Measurements from ENCODE around the gene TC2N. TPM values are rescaled to one million over a fixed set of nuclear protein-coding genes. Genes with fewer than 3 reads are reported as not detected.

The TC2N gene
- total RNA-seq, 1 experiment from 2014 or later = 30.6 TPM

DNA sequence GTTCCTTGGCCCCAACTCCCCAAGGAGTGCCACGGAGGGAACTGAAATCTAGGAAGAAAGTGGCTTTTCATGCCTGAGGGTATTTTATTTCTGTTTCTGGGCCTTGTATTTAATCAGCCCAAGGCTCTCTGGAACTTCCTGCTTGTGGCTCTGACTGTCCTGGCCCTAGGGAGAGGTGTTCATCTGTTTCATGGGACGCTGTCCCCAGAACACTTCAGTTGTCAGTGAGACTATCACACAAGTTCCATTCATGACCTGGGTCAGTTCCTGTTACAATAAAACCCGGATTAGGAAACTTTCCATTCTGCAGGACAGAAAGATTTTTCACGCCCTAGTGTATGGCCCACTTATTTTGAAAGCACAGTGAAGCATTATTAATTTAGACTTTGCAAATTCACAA is 18.5 kb upstream of the TC2N start:
- Histone ChIP-seq H3K27me3 (replicated peaks; ENCODE audit: control insufficient read depth, insufficient read depth, low read length) (no peaks in the 10 kb centered on the region), H3K36me3 (ENCODE audit: control insufficient read depth, insufficient read depth, low read length) (no peaks in the 10 kb centered on the region), H3K4me1 (no peaks in the 10 kb centered on the region), H3K4me3 (ENCODE audit: low read depth, low read length) (no peak overlapping the region), H3K9me3 (no peaks in the 10 kb centered on the region)
- Mint-ChIP-seq H3K27me3 (ENCODE audit: insufficient read depth, unreplicated experiment) (no peaks in the 10 kb centered on the region), H3K4me3 (ENCODE audit: unreplicated experiment) (no peak overlapping the region), H3K27ac (ENCODE audit: unreplicated experiment) (no peak overlapping the region), H3K9me3 (ENCODE audit: unreplicated experiment) (no peaks in the 10 kb centered on the region), H3K4me1 (ENCODE audit: low read depth, unreplicated experiment) (no peaks in the 10 kb centered on the region), H3K36me3 (ENCODE audit: insufficient read depth, unreplicated experiment) (no peaks in the 10 kb centered on the region)
- CTCF ChIA-PET = no interaction called here
- no peak for DNase-seq
- POLR2A ChIA-PET = no interaction called here
- intact Hi-C loops (cut with micrococcal nuclease; ENCODE audit: unreplicated experiment) = no loop called here
- TF ChIP-seq, protein P1, sequence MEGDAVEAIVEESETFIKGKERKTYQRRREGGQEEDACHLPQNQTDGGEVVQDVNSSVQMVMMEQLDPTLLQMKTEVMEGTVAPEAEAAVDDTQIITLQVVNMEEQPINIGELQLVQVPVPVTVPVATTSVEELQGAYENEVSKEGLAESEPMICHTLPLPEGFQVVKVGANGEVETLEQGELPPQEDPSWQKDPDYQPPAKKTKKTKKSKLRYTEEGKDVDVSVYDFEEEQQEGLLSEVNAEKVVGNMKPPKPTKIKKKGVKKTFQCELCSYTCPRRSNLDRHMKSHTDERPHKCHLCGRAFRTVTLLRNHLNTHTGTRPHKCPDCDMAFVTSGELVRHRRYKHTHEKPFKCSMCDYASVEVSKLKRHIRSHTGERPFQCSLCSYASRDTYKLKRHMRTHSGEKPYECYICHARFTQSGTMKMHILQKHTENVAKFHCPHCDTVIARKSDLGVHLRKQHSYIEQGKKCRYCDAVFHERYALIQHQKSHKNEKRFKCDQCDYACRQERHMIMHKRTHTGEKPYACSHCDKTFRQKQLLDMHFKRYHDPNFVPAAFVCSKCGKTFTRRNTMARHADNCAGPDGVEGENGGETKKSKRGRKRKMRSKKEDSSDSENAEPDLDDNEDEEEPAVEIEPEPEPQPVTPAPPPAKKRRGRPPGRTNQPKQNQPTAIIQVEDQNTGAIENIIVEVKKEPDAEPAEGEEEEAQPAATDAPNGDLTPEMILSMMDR (IDR thresholded peaks at IDR 0.05; ENCODE audit: insufficient read depth in 1 of 2, low read depth in 1 of 2, low read length in 1 of 2, severe bottlenecking in 1 of 2, unreplicated experiment in 1 of 2) = no peak
- no TSS peak for BruUV-seq (replicated peaks)

DNA sequence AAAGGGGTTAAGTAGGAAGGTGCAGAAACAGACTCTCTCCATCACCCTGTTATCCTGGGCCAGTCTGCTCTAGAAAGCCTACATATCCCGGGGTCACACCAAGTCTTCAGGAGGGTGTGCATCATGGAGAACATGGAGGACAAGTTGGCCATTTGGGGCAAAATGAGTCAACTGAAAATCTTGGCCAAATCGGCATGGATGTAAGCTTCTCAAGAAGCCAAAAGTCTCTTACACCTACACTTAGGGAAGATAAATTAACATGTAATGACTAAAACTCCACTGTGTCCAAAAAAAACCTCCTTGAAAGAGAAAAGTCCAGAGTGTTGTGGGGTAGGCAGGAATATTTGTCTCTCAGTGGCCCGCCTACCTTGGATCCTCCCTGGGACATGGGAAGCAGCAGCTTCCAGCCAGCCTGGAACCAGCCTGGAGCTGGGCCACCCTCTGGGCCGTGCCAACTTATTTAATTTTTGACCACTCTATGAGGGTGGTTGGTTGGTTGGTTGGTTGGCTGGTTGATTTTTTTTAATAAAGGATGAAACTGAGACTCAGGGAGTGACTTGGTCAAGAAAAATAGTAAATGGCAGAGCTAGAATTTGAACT is 17.9 kb upstream of the TC2N start:
- DNase-seq = no peak
- no TSS peak for BruUV-seq (replicated peaks)
- Histone ChIP-seq H3K4me1 (no peaks in the 10 kb centered on the region), H3K27me3 (replicated peaks; ENCODE audit: control insufficient read depth, insufficient read depth, low read length) (no peaks in the 10 kb centered on the region), H3K36me3 (ENCODE audit: control insufficient read depth, insufficient read depth, low read length) (no peaks in the 10 kb centered on the region), H3K9me3 (no peaks in the 10 kb centered on the region), H3K4me3 (ENCODE audit: low read depth, low read length) (no peak overlapping the region)
- Mint-ChIP-seq H3K4me1 (ENCODE audit: low read depth, unreplicated experiment) (no peaks in the 10 kb centered on the region), H3K36me3 (ENCODE audit: insufficient read depth, unreplicated experiment) (no peaks in the 10 kb centered on the region), H3K9me3 (ENCODE audit: unreplicated experiment) (no peaks in the 10 kb centered on the region), H3K27ac (ENCODE audit: unreplicated experiment) (no peak overlapping the region), H3K27me3 (ENCODE audit: insufficient read depth, unreplicated experiment) (no peaks in the 10 kb centered on the region), H3K4me3 (ENCODE audit: unreplicated experiment) (no peak overlapping the region)
- TF ChIP-seq, protein P1 (IDR thresholded peaks at IDR 0.05; ENCODE audit: insufficient read depth in 1 of 2, low read depth in 1 of 2, low read length in 1 of 2, severe bottlenecking in 1 of 2, unreplicated experiment in 1 of 2) = no peak
- intact Hi-C loops (cut with micrococcal nuclease; ENCODE audit: unreplicated experiment) = no loop called here
- POLR2A ChIA-PET = no interaction called here
- CTCF ChIA-PET = no interaction called here

DNA sequence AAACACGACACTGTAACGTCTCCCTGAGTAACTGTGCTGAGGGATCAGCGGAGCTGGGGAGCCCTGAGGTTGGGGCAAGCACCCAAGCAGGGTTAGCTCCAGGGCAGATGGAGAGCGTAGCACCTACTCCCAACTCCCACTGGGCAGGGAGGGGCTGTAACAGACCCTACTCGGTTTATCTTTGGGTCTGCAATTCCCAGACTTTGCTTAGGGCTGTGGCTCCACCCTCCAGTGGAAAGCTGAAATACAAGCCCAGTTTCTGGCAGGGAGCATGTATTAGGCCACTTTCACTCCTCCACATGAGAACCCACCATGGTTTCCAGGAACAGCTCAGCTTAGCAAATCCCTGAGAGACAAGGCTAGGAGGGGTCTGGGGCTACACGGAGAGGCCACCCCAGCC is 17.3 kb upstream of the TC2N start:
- Mint-ChIP-seq H3K27me3 (ENCODE audit: insufficient read depth, unreplicated experiment) (no peaks in the 10 kb centered on the region), H3K4me3 (ENCODE audit: unreplicated experiment) (no peak overlapping the region), H3K36me3 (ENCODE audit: insufficient read depth, unreplicated experiment) (no peaks in the 10 kb centered on the region), H3K9me3 (ENCODE audit: unreplicated experiment) (no peaks in the 10 kb centered on the region), H3K4me1 (ENCODE audit: low read depth, unreplicated experiment) (no peaks in the 10 kb centered on the region), H3K27ac (ENCODE audit: unreplicated experiment) (no peak overlapping the region)
- H3K27me3 ChIP-seq (replicated peaks; ENCODE audit: control insufficient read depth, insufficient read depth, low read length) = no peaks in the 10 kb centered on the region
- ChIA-PET CTCF (no interaction called here), POLR2A (no interaction called here)
- intact Hi-C loops (cut with micrococcal nuclease; ENCODE audit: unreplicated experiment) = no loop called here
- TF ChIP-seq, protein P1 (IDR thresholded peaks at IDR 0.05; ENCODE audit: insufficient read depth in 1 of 2, low read depth in 1 of 2, low read length in 1 of 2, severe bottlenecking in 1 of 2, unreplicated experiment in 1 of 2) = no peak
- no peaks in the 10 kb centered on the region for H3K36me3 ChIP-seq (ENCODE audit: control insufficient read depth, insufficient read depth, low read length)
- no peak for DNase-seq
- no peak overlapping the region for H3K4me3 ChIP-seq (ENCODE audit: low read depth, low read length)
- no peaks in the 10 kb centered on the region for H3K4me1 ChIP-seq
- no TSS peak for BruUV-seq (replicated peaks)
- no peaks in the 10 kb centered on the region for H3K9me3 ChIP-seq

Measured in Caco-2 (cell line).